ENCODE data around the gene CASP5.

Gene CASP5

DNA sequence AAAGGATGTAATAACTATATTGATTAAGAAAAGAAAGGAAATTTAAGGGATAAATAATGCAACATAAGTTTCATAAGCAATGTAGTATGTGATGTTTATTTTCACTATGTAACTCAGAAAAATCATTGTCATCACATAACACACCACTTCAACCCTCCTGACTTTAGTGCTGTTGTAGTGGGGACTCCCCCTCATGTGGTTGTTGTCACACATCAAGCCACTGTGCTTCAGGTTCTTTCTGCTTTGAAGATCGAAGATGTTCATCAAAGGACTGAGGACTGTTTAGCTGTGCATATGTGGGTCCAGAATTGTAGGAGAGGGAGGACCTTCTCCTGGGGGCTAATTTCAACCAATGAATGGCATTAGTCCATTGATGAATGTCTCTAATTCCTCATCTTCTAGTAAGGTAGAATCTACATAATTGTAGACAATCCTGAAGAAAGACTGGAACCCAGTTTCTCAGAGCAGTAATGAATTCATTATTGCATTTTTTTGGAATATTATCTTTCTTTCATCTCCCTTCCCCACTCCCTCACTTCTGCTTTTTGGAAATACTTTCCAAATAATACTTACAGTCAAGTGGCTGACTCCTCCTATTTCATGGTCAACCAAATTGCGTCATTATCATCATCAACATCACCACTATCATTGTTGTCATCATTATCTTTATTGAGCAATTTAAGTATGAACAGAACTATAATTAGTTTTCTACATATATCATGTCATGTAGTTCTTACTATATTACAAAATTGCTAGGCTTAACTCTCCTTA, 31.9 kb upstream of the CASP5 start:
- DNase-seq (ENCODE audit: low read depth): no peak
- TF ChIP-seq, protein P1, sequence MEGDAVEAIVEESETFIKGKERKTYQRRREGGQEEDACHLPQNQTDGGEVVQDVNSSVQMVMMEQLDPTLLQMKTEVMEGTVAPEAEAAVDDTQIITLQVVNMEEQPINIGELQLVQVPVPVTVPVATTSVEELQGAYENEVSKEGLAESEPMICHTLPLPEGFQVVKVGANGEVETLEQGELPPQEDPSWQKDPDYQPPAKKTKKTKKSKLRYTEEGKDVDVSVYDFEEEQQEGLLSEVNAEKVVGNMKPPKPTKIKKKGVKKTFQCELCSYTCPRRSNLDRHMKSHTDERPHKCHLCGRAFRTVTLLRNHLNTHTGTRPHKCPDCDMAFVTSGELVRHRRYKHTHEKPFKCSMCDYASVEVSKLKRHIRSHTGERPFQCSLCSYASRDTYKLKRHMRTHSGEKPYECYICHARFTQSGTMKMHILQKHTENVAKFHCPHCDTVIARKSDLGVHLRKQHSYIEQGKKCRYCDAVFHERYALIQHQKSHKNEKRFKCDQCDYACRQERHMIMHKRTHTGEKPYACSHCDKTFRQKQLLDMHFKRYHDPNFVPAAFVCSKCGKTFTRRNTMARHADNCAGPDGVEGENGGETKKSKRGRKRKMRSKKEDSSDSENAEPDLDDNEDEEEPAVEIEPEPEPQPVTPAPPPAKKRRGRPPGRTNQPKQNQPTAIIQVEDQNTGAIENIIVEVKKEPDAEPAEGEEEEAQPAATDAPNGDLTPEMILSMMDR (IDR thresholded peaks at IDR 0.05; ENCODE audit: insufficient read depth, low read depth, low read length, missing control alignments): no peak
- H3K4me3 ChIP-seq (ENCODE audit: low read length): no peak overlapping the region

DNA sequence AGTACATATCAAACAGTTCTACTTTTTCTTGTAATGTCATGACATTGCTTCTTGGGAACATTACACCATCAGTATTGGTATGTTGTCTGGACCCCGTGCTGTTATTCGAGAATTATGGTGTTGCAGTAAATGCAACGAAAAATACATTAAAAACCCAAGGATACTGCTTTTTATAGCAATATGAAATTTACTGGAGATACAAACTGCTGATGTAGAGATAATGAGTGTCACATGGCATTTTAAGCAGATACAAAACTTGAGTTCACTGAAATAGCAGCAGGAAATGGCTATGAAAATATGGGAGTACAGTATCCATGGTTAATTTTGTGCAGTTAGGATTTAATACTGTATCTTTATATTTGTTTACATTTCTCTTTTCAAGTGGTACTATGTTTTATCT, 29.5 kb upstream of the CASP5 start:
- H3K4me3 ChIP-seq (ENCODE audit: low read length): no peak overlapping the region
- DNase-seq (ENCODE audit: low read depth): no peak
- TF ChIP-seq, protein P1 (IDR thresholded peaks at IDR 0.05; ENCODE audit: insufficient read depth, low read depth, low read length, missing control alignments): no peak

DNA sequence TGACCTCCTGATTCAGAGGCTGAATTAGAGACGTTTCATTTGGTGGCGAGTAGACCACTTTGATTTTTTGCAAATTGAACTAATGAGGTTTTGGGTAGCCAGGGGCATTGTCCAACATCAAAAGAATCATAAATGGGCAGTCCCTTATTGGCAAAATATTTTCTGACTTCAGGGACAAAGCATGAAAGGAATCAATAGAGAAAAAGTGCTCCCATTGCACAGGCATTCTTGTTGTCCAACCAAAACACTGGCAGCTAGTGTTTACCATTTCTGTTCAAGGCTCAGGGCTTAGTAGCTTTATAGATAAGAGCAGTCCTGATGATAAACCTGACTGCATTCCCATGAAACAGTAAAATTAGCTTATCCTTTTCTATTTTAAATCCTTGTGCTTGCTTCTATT, 28.6 kb upstream of the CASP5 start:
- no peak for DNase-seq (ENCODE audit: low read depth)
- TF ChIP-seq, protein P1 (IDR thresholded peaks at IDR 0.05; ENCODE audit: insufficient read depth, low read depth, low read length, missing control alignments): no peak
- H3K4me3 ChIP-seq (ENCODE audit: low read length): no peak overlapping the region

DNA sequence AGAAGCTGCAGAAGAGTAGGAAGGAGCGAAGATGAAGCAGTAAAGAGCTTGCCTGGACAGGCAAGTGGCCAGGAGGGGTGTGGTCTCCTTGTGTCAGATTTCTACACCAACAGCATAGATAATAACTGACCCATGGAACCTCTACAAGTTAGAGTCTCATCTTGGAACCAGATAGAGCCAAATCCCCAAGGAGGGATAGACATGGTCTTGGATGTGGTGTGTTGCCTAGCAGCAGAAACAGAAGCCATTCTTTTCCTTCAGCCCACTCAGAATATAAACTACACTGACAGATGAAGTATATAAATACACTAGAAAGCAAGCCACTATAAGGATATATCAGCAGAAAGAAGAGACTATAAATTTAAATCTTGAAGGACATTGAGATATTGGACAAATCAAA, 26.5 kb upstream of the CASP5 start:
- peak; percentile 35 for DNase-seq (ENCODE audit: low read depth)
- H3K4me3 ChIP-seq (ENCODE audit: low read length): no peak overlapping the region
- TF ChIP-seq, protein P1 (IDR thresholded peaks at IDR 0.05; ENCODE audit: insufficient read depth, low read depth, low read length, missing control alignments): no peak

DNA sequence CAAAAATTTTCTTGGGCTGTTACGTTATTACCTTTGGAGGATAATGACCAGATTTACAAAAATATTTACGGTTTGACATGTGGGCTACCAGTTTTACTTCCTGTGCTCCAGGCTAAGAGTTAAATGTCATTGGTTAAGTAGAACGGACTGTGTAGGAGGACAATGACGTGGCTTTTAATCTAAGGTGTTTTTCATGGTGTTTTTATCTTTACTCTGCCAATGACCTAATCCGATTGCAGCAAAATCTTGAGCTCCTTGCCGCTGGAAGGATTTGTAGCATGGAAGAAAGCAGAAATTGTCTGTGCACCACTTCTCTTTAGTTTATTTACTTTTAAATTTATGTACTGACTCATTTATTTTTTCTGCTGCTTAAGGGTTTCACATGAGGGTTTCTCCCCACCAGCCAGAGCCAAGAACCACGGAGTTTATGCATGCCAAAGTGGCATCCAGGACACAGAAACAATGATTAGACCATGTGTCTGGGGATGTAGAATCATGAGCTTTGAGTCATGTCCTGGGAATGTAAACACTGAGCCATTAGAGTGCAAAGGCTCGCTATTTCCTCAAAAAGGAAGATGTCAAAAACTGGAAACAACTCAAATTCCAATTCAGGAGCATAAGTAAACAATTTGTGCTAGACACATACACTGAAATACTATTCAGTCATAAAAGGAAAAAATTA, 24.1 kb upstream of the CASP5 start:
- TF ChIP-seq, protein P1 (IDR thresholded peaks at IDR 0.05; ENCODE audit: insufficient read depth, low read depth, low read length, missing control alignments): no peak
- no peak overlapping the region for H3K4me3 ChIP-seq (ENCODE audit: low read length)
- peak; percentile 87 for DNase-seq (ENCODE audit: low read depth)

DNA sequence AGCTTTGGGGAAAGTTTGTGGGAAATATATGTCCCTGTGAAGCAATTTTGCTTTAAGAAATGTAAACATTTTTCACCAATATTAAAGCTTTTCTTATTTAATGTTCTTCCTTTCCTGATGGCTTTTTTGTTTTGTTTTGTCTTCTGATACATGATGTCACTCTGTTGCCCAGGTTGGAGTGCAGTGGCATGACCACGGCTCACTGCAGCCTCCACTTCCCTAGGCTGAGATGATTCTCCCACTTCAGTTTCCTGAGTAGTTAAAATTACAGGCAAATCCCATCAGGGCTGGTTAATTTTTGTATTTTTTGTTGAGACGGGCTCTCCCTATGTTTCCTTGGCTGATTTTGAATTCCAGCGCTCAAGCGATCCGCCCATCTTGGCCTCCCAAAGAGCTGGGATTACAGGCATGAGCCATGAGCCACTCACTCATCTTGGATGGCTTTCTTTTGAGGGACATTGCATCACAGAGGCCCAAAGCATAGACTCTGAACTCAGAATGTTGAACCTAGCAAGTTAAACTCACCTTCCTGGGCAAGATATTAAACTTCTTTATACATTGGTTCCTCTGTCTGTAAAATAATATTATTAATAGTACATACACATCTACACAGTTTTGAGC, 22.8 kb upstream of the CASP5 start:
- no peak overlapping the region for H3K4me3 ChIP-seq (ENCODE audit: low read length)
- DNase-seq (ENCODE audit: low read depth): peak; percentile 29
- TF ChIP-seq, protein P1 (IDR thresholded peaks at IDR 0.05; ENCODE audit: insufficient read depth, low read depth, low read length, missing control alignments): no peak

DNA sequence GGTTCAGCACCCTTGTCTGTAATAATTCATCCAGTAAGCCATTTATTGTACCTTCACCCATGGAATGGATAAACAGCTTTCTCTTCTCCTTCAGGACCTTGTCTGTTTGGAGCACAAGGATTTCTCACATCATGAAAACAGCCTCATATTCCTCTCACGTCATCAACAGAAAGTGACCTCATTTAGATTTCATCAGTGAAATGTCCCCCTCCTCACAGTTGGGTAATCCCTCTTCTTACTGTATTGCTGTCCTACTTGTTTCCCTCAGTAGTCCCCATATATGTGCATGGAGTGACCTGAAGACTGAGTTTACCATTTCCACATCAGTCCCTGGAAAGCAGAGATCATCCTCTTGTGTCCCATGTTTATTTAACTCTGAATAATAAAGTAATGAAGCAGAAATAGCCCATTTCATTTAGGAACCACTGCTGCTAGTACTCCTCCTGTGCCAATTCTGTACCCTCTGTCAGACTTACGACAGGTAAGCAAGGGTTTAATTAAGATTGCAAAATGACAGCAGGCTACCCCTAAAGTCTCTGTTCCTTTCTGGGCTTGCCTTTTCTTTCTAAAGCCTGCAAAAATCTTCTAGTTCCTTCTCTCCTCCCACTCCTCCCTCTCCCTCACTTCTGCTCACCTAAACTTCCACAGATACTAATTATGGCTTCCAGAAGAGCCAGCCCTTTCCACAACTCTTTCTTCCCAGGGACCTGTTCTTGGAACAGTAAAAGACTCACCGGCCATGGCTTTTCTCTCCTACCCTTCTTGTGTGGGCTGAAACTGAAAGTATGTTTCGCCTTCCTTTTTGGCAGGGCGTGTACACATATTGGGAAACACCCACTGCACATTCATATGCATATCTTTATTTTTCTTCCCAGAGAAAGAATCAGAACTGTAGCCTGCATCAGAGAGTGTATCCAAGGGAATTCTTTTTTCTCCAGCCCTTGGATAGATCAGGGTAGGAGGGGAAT, 21.9 kb upstream of the CASP5 start, which contains the start of gene CARD16:
Gene CARD16 (minus strand): TSS at position 779 of the 968 bp plus-strand sequence. CDS start 38 bp downstream, at position 741.
- peak; percentile 73 for DNase-seq (ENCODE audit: low read depth)
- H3K4me3 ChIP-seq (ENCODE audit: low read length): peak within 1 kb of the TSS; percentile 4
